ENCODE measurements around the gene LBX1.
A peak's percentile ranks its signal among the peaks of the same experiment; 100 is the strongest.

The LBX1 gene

GRCh38 chr10:101263150-101263752 lies 34.0 kb upstream of the LBX1 start:
- Histone ChIP-seq H3K27me3 (ENCODE audit: insufficient read depth, low read length) (no peaks in the 10 kb centered on the region), H2BK120ac (ENCODE audit: insufficient read depth, low read length, poor library complexity) (no peak overlapping the region), H2AFZ (ENCODE audit: insufficient read depth, low read length, poor library complexity) (no peak overlapping the region), H4K91ac (ENCODE audit: low read depth, low read length) (no peak overlapping the region), H3K79me1 (ENCODE audit: low read length) (no peaks in the 10 kb centered on the region), H3K4me2 (ENCODE audit: low read length) (no peak overlapping the region), H3K4ac (ENCODE audit: low read depth, low read length) (no peak overlapping the region), H3K4me1 (ENCODE audit: control insufficient read depth in 1 of 2, insufficient read depth in 2 of 2, low read length in 2 of 2) (no peaks in the 10 kb centered on the region), H3K14ac (ENCODE audit: low read length) (no peak overlapping the region), H3K27ac (ENCODE audit: low read depth, low read length) (no peak overlapping the region), H4K8ac (ENCODE audit: low read depth, low read length) (no peak overlapping the region), H3K79me2 (ENCODE audit: control insufficient read depth, insufficient read depth, low read length, poor library complexity) (no peaks in the 10 kb centered on the region), H3K9ac (ENCODE audit: low read length) (no peak overlapping the region), H2AK5ac (ENCODE audit: low read length) (no peak overlapping the region), H4K12ac (ENCODE audit: low read depth, low read length) (no peak overlapping the region), H2BK5ac (ENCODE audit: low read depth, low read length, poor library complexity) (no peak overlapping the region), H2BK12ac (ENCODE audit: low read length) (no peak overlapping the region), H3K4me3 (ENCODE audit: low read depth, low read length) (no peak overlapping the region), H3K9me3 (ENCODE audit: insufficient read depth, low read depth, low read length) (peaks cover 2% of the 10 kb centered on the region), H3K36me3 (ENCODE audit: control insufficient read depth in 1 of 2, insufficient read depth in 2 of 2, low read length in 2 of 2) (no peaks in the 10 kb centered on the region), H3K23ac (ENCODE audit: low read length) (no peak overlapping the region), H3K18ac (ENCODE audit: low read length) (no peak overlapping the region)
- WGBS (ENCODE audit: extremely low coverage, insufficient coverage, insufficient read length): no CpG with 5 or more reads among the region's 11 CpGs
- DNase-seq: no peak

GRCh38 chr10:101262147-101262546 lies 32.9 kb upstream of the LBX1 start:
- Histone ChIP-seq H2BK5ac (ENCODE audit: low read depth, low read length, poor library complexity) (no peak overlapping the region), H3K9me3 (ENCODE audit: insufficient read depth, low read depth, low read length) (peaks cover 2% of the 10 kb centered on the region), H2AK5ac (ENCODE audit: low read length) (no peak overlapping the region), H3K4me1 (ENCODE audit: control insufficient read depth in 1 of 2, insufficient read depth in 2 of 2, low read length in 2 of 2) (no peaks in the 10 kb centered on the region), H3K14ac (ENCODE audit: low read length) (no peak overlapping the region), H2BK12ac (ENCODE audit: low read length) (no peak overlapping the region), H3K79me1 (ENCODE audit: low read length) (no peaks in the 10 kb centered on the region), H3K9ac (ENCODE audit: low read length) (no peak overlapping the region), H3K27ac (ENCODE audit: low read depth, low read length) (no peak overlapping the region), H3K18ac (ENCODE audit: low read length) (no peak overlapping the region), H4K12ac (ENCODE audit: low read depth, low read length) (no peak overlapping the region), H2BK120ac (ENCODE audit: insufficient read depth, low read length, poor library complexity) (no peak overlapping the region), H3K4me3 (ENCODE audit: low read depth, low read length) (no peak overlapping the region), H3K36me3 (ENCODE audit: control insufficient read depth in 1 of 2, insufficient read depth in 2 of 2, low read length in 2 of 2) (no peaks in the 10 kb centered on the region), H3K23ac (ENCODE audit: low read length) (no peak overlapping the region), H2AFZ (ENCODE audit: insufficient read depth, low read length, poor library complexity) (no peak overlapping the region), H4K8ac (ENCODE audit: low read depth, low read length) (no peak overlapping the region), H3K27me3 (ENCODE audit: insufficient read depth, low read length) (no peaks in the 10 kb centered on the region), H3K4me2 (ENCODE audit: low read length) (no peak overlapping the region), H3K4ac (ENCODE audit: low read depth, low read length) (no peak overlapping the region), H3K79me2 (ENCODE audit: control insufficient read depth, insufficient read depth, low read length, poor library complexity) (no peaks in the 10 kb centered on the region), H4K91ac (ENCODE audit: low read depth, low read length) (no peak overlapping the region)
- no peak for DNase-seq
- no CpG with 5 or more reads among the region's 9 CpGs for WGBS (ENCODE audit: extremely low coverage, insufficient coverage, insufficient read length)

- no CpG with 5 or more reads among the region's 3 CpGs for WGBS (ENCODE audit: extremely low coverage, insufficient coverage, insufficient read length)
- DNase-seq: no peak
- H4K12ac ChIP-seq (ENCODE audit: low read depth, low read length): no peak overlapping the region
- H3K27ac ChIP-seq (ENCODE audit: low read depth, low read length): no peak overlapping the region
- H3K14ac ChIP-seq (ENCODE audit: low read length): no peak overlapping the region
- no peaks in the 10 kb centered on the region for H3K27me3 ChIP-seq (ENCODE audit: insufficient read depth, low read length)
- no peak overlapping the region for H2AFZ ChIP-seq (ENCODE audit: insufficient read depth, low read length, poor library complexity)
- no peak overlapping the region for H3K4ac ChIP-seq (ENCODE audit: low read depth, low read length)
- no peak overlapping the region for H2BK120ac ChIP-seq (ENCODE audit: insufficient read depth, low read length, poor library complexity)
- H3K36me3 ChIP-seq (ENCODE audit: control insufficient read depth in 1 of 2, insufficient read depth in 2 of 2, low read length in 2 of 2): no peaks in the 10 kb centered on the region
- no peak overlapping the region for H3K4me2 ChIP-seq (ENCODE audit: low read length)
- H3K9me3 ChIP-seq (ENCODE audit: insufficient read depth, low read depth, low read length): peaks cover 2% of the 10 kb centered on the region
- no peak overlapping the region for H3K23ac ChIP-seq (ENCODE audit: low read length)
- H3K9ac ChIP-seq (ENCODE audit: low read length): no peak overlapping the region
- H3K79me2 ChIP-seq (ENCODE audit: control insufficient read depth, insufficient read depth, low read length, poor library complexity): no peaks in the 10 kb centered on the region
- no peak overlapping the region for H2BK12ac ChIP-seq (ENCODE audit: low read length)
- no peaks in the 10 kb centered on the region for H3K79me1 ChIP-seq (ENCODE audit: low read length)
- H4K8ac ChIP-seq (ENCODE audit: low read depth, low read length): no peak overlapping the region
- H2BK5ac ChIP-seq (ENCODE audit: low read depth, low read length, poor library complexity): no peak overlapping the region
- H3K4me3 ChIP-seq (ENCODE audit: low read depth, low read length): no peak overlapping the region
- no peak overlapping the region for H3K18ac ChIP-seq (ENCODE audit: low read length)
- H4K91ac ChIP-seq (ENCODE audit: low read depth, low read length): no peak overlapping the region
- no peak overlapping the region for H2AK5ac ChIP-seq (ENCODE audit: low read length)
- no peaks in the 10 kb centered on the region for H3K4me1 ChIP-seq (ENCODE audit: control insufficient read depth in 1 of 2, insufficient read depth in 2 of 2, low read length in 2 of 2)
These were observed 32.4 kb upstream of the LBX1 start for GRCh38 chr10:101261702-101262101.

GRCh38 chr10:101260764-101261481 lies 31.7 kb upstream of the LBX1 start:
- no peak overlapping the region for H3K4me3 ChIP-seq (ENCODE audit: low read depth, low read length)
- no peak overlapping the region for H4K12ac ChIP-seq (ENCODE audit: low read depth, low read length)
- no CpG with 5 or more reads among the region's 21 CpGs for WGBS (ENCODE audit: extremely low coverage, insufficient coverage, insufficient read length)
- no peak overlapping the region for H4K91ac ChIP-seq (ENCODE audit: low read depth, low read length)
- H3K14ac ChIP-seq (ENCODE audit: low read length): no peak overlapping the region
- no peak overlapping the region for H4K8ac ChIP-seq (ENCODE audit: low read depth, low read length)
- no peak overlapping the region for H3K18ac ChIP-seq (ENCODE audit: low read length)
- DNase-seq: peak in 1 of 2 donors; percentile 8
- H3K4me1 ChIP-seq (ENCODE audit: control insufficient read depth in 1 of 2, insufficient read depth in 2 of 2, low read length in 2 of 2): no peaks in the 10 kb centered on the region
- no peak overlapping the region for H3K4me2 ChIP-seq (ENCODE audit: low read length)
- H2BK12ac ChIP-seq (ENCODE audit: low read length): no peak overlapping the region
- H2AFZ ChIP-seq (ENCODE audit: insufficient read depth, low read length, poor library complexity): no peak overlapping the region
- no peak overlapping the region for H3K27ac ChIP-seq (ENCODE audit: low read depth, low read length)
- no peaks in the 10 kb centered on the region for H3K79me1 ChIP-seq (ENCODE audit: low read length)
- no peak overlapping the region for H3K9ac ChIP-seq (ENCODE audit: low read length)
- no peak overlapping the region for H3K23ac ChIP-seq (ENCODE audit: low read length)
- no peaks in the 10 kb centered on the region for H3K36me3 ChIP-seq (ENCODE audit: control insufficient read depth in 1 of 2, insufficient read depth in 2 of 2, low read length in 2 of 2)
- no peak overlapping the region for H2AK5ac ChIP-seq (ENCODE audit: low read length)
- no peak overlapping the region for H2BK5ac ChIP-seq (ENCODE audit: low read depth, low read length, poor library complexity)
- H3K79me2 ChIP-seq (ENCODE audit: control insufficient read depth, insufficient read depth, low read length, poor library complexity): no peaks in the 10 kb centered on the region
- H3K4ac ChIP-seq (ENCODE audit: low read depth, low read length): no peak overlapping the region
- no peak overlapping the region for H2BK120ac ChIP-seq (ENCODE audit: insufficient read depth, low read length, poor library complexity)
- H3K27me3 ChIP-seq (ENCODE audit: insufficient read depth, low read length): no peaks in the 10 kb centered on the region
- peaks cover 4% of the 10 kb centered on the region for H3K9me3 ChIP-seq (ENCODE audit: insufficient read depth, low read depth, low read length)

All from trophoblast cell (in vitro differentiated cells and primary cell).